Upper lobe of left lung (tissue), 4 donors: ENCODE results near the gene DAD1.

Source experiments
- CTCF ChIP-seq, 6 experiments: fragments of 450-650 bp in 4 of 6; fragments of 200-600 bp in 2 of 6; sonication (generic) in 2 of 6; IDR thresholded peaks; one replicate each; pipeline ENCODE4 v1.5.1; 2016 to 2019; ENCODE audit warnings: antibody characterized with exemption in 6 of 6
- POLR2AphosphoS5 ChIP-seq, 2 donors: sonication (generic); formaldehyde crosslinking; IDR thresholded peaks; one replicate each; pipeline ENCODE4 v1.5.1; 2017; ENCODE audit warnings: antibody characterized with exemption in 2 of 2

- no peak for TF ChIP-seq CTCF (IDR thresholded peaks at IDR 0.05)
- no peak for TF ChIP-seq POLR2AphosphoS5 (IDR thresholded peaks at IDR 0.05)
Measured at GRCh38 chr14:22524784-22525161, 64.3 kb downstream of the DAD1 start.
